Transverse colon (tissue), 4 donors: ENCODE data around the gene PDCL3.

Experiments
- CTCF ChIP-seq, 5 experiments: fragments of 200-600 bp in 3 of 5; fragments of 450-650 bp in 2 of 5; sonication (generic) in 3 of 5; IDR thresholded peaks; 1 replicate in 2 of 5; 2 replicates in 3 of 5; pipeline ENCODE4 v1.5.1; 2016 to 2017; ENCODE audit warnings: antibody characterized with exemption in 5 of 5, inconsistent platforms in 3 of 5, mild to moderate bottlenecking in 2 of 5, moderate library complexity in 1 of 5
- EP300 ChIP-seq: sonication (generic); formaldehyde crosslinking; IDR thresholded peaks from one replicate; pipeline ENCODE4 v1.6.1; 2017; ENCODE audit warnings: antibody characterized with exemption, low read depth
- POLR2A ChIP-seq: fragments of 450-650 bp; IDR thresholded peaks from one replicate; pipeline ENCODE4 v1.6.1; 2016; ENCODE audit warnings: antibody characterized with exemption, mild to moderate bottlenecking, moderate library complexity
- POLR2AphosphoS5 ChIP-seq, 3 donors: sonication (generic); formaldehyde crosslinking; IDR thresholded peaks; one replicate each; pipeline ENCODE4 v1.6.1; 2016; ENCODE audit warnings: antibody characterized with exemption in 3 of 3

- TF ChIP-seq CTCF (IDR thresholded peaks at IDR 0.05) (no peak), EP300 (no peak), POLR2A (no peak), POLR2AphosphoS5 (IDR thresholded peaks at IDR 0.05) (no peak)
Observed at GRCh38 chr2:100588071-100588786, 25.4 kb downstream of the PDCL3 start.
